Peyer's patch (tissue), 4 donors: ENCODE measurements around the gene CACNG4. TPM values are rescaled to one million over a fixed set of nuclear protein-coding genes. Genes with fewer than 3 reads are reported as not detected.

Experiments
- DNase-seq, 3 donors: peaks; one replicate each; pipeline ENCODE4 v3.0.0-alpha.2; 2017 to 2019
- H3K27ac ChIP-seq, 4 donors: fragments of 200-600 bp; sonication (generic); one replicate each; pipeline ENCODE4 v1.5.1; 2016 to 2019
- H3K27me3 ChIP-seq, 2 donors: fragments of 200-600 bp; sonication (generic); one replicate each; pipeline ENCODE4 v1.5.1; 2019
- H3K36me3 ChIP-seq, 3 donors: fragments of 200-600 bp; sonication (generic); one replicate each; pipeline ENCODE4 v1.5.1; 2016 to 2019
- H3K4me1 ChIP-seq, 4 donors: fragments of 200-600 bp; sonication (generic); one replicate each; pipeline ENCODE4 v1.5.1; 2016 to 2019
- H3K4me3 ChIP-seq, 4 donors: fragments of 200-600 bp; sonication (generic); 1 replicate in 3 of 4; 2 replicates in 1 of 4; pipeline ENCODE4 v1.5.1; 2016 to 2019; ENCODE audit warnings: mild to moderate bottlenecking in 1 of 4
- H3K9me3 ChIP-seq, 4 donors: fragments of 200-600 bp; sonication (generic); one replicate each; pipeline ENCODE4 v1.5.1; 2016 to 2019; ENCODE audit warnings: mild to moderate bottlenecking in 1 of 4
- CTCF ChIP-seq, 6 experiments: fragments of 450-650 bp in 4 of 6; fragments of 200-600 bp in 2 of 6; sonication (generic) in 1 of 6; IDR thresholded peaks; one replicate each; pipeline ENCODE4 v1.5.1; 2017 to 2019; ENCODE audit warnings: antibody characterized with exemption in 6 of 6, mild to moderate bottlenecking in 3 of 6, moderate library complexity in 1 of 6
- POLR2A ChIP-seq, 2 donors: fragments of 450-650 bp; IDR thresholded peaks; one replicate each; pipeline ENCODE4 v1.5.1; 2017; ENCODE audit warnings: antibody characterized with exemption in 2 of 2, mild to moderate bottlenecking in 2 of 2, moderate library complexity in 2 of 2
- total RNA-seq, 4 donors: library from RNA; depleted of rRNA; stranded (reverse); fragments of >200 nt; gene quantifications; one replicate each; pipeline ENCODE4 v1.1.0, GENCODE V29; 2016

The CACNG4 gene
- total RNA-seq, 4 donors from 2014 or later, result 0.40 TPM; not detected in 3

GRCh38 chr17:66964930-66965800 lies 658 bp downstream of the CACNG4 start:
- H3K27me3 ChIP-seq, result peaks cover 0 to 17% of the 10 kb centered on the region in 2 donors
- no peaks in the 10 kb centered on the region for H3K9me3 ChIP-seq
- no peaks in the 10 kb centered on the region for H3K36me3 ChIP-seq
- H3K4me1 ChIP-seq, result peaks cover 0 to 16% (median 5%) of the 10 kb centered on the region in 4 donors
- DNase-seq, result no peak
- peak overlapping the region in 3 of 4 donors; percentile 32 to 48 (median 43) for H3K4me3 ChIP-seq
- no peak overlapping the region for H3K27ac ChIP-seq
- TF ChIP-seq CTCF (IDR thresholded peaks at IDR 0.05), result no peak
- TF ChIP-seq POLR2A (IDR thresholded peaks at IDR 0.05), result no peak

- no peak overlapping the region for H3K27ac ChIP-seq
- peaks cover 0 to 17% of the 10 kb centered on the region in 2 donors for H3K27me3 ChIP-seq
- H3K4me1 ChIP-seq, result peaks cover 0 to 16% (median 5%) of the 10 kb centered on the region in 4 donors
- H3K36me3 ChIP-seq, result no peaks in the 10 kb centered on the region
- no peaks in the 10 kb centered on the region for H3K9me3 ChIP-seq
- DNase-seq, result no peak
- peak overlapping the region in 3 of 4 donors; percentile 32 to 48 (median 43) for H3K4me3 ChIP-seq
- TF ChIP-seq POLR2A (IDR thresholded peaks at IDR 0.05) (no peak), CTCF (IDR thresholded peaks at IDR 0.05) (no peak)
Measured at GRCh38 chr17:66965801-66966262, 1.3 kb downstream of the CACNG4 start.

- Histone ChIP-seq H3K27me3 (peaks cover 0 to 17% of the 10 kb centered on the region in 2 donors), H3K36me3 (no peaks in the 10 kb centered on the region), H3K27ac (no peak overlapping the region), H3K4me1 (peaks cover 0 to 16% (median 5%) of the 10 kb centered on the region in 4 donors), H3K9me3 (no peaks in the 10 kb centered on the region), H3K4me3 (peak overlapping the region in 2 of 4 donors; percentile 43 to 48)
- TF ChIP-seq CTCF (IDR thresholded peaks at IDR 0.05) (no peak), POLR2A (IDR thresholded peaks at IDR 0.05) (no peak)
- no peak for DNase-seq
Measured at GRCh38 chr17:66966298-66966697, 1.8 kb downstream of the CACNG4 start.

GRCh38 chr17:66966704-66967418 lies 2.4 kb downstream of the CACNG4 start:
- Histone ChIP-seq H3K9me3 (no peaks in the 10 kb centered on the region), H3K27ac (no peak overlapping the region), H3K4me3 (no peak overlapping the region), H3K27me3 (peaks cover 0 to 17% of the 10 kb centered on the region in 2 donors), H3K4me1 (peaks cover 0 to 16% (median 5%) of the 10 kb centered on the region in 4 donors), H3K36me3 (no peaks in the 10 kb centered on the region)
- TF ChIP-seq CTCF (IDR thresholded peaks at IDR 0.05) (no peak), POLR2A (IDR thresholded peaks at IDR 0.05) (no peak)
- no peak for DNase-seq

GRCh38 chr17:66967837-66968543 lies 3.5 kb downstream of the CACNG4 start:
- TF ChIP-seq CTCF (IDR thresholded peaks at IDR 0.05), result no peak
- no peak for TF ChIP-seq POLR2A (IDR thresholded peaks at IDR 0.05)

More at GRCh38 chr17:66967837-66968543, 3.5 kb downstream of the CACNG4 start:
- Histone ChIP-seq H3K4me1 (peaks cover 0 to 16% (median 5%) of the 10 kb centered on the region in 4 donors), H3K9me3 (no peaks in the 10 kb centered on the region), H3K27ac (no peak overlapping the region), H3K27me3 (peaks cover 0 to 17% of the 10 kb centered on the region in 2 donors), H3K36me3 (no peaks in the 10 kb centered on the region), H3K4me3 (no peak overlapping the region)
- no peak for DNase-seq
